ENCODE measurements around the gene ABCA8. TPM values are rescaled to one million over a fixed set of nuclear protein-coding genes. Genes with fewer than 3 reads are reported as not detected.

ABCA8 gene
- total and polyA plus RNA-seq, 7 donors, result 3.7 to 25.3 (median 10.8) TPM

DNA sequence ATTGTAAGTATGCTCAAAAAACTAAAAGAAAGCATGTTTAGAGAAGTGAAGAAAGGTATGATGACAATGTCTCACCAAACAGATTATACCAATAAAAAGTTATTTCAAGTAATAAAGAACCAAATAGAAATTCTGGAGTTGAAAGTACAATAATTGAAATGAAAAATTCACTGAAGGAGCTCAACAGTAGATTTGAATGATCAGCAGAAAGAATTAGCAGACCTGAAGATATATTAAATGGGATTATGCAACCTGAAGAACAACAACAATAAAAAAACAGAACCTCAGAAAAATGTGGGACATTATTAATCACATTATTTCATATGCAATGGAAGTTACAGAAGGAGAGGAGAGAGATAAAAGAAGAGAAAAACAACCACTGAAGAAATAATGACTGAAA, 57.6 kb downstream of the ABCA8 start:
- TF ChIP-seq, protein P1, sequence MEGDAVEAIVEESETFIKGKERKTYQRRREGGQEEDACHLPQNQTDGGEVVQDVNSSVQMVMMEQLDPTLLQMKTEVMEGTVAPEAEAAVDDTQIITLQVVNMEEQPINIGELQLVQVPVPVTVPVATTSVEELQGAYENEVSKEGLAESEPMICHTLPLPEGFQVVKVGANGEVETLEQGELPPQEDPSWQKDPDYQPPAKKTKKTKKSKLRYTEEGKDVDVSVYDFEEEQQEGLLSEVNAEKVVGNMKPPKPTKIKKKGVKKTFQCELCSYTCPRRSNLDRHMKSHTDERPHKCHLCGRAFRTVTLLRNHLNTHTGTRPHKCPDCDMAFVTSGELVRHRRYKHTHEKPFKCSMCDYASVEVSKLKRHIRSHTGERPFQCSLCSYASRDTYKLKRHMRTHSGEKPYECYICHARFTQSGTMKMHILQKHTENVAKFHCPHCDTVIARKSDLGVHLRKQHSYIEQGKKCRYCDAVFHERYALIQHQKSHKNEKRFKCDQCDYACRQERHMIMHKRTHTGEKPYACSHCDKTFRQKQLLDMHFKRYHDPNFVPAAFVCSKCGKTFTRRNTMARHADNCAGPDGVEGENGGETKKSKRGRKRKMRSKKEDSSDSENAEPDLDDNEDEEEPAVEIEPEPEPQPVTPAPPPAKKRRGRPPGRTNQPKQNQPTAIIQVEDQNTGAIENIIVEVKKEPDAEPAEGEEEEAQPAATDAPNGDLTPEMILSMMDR (IDR thresholded peaks at IDR 0.05), result no peak
- intact Hi-C loops (cut with DNase I), result no loop called here
- Histone ChIP-seq H3K36me3 (ENCODE audit: insufficient read depth in 1 of 2, low read depth in 1 of 2) (no peaks in the 10 kb centered on the region), H3K27ac (no peak overlapping the region), H3K27me3 (ENCODE audit: insufficient read depth in 3 of 3, low read length in 2 of 3) (no peaks in the 10 kb centered on the region), H3K4me1 (no peaks in the 10 kb centered on the region), H3K4me3 (no peak overlapping the region), H3K9me3 (no peaks in the 10 kb centered on the region)
- ATAC-seq (no peak), DNase-seq (no peak)

DNA sequence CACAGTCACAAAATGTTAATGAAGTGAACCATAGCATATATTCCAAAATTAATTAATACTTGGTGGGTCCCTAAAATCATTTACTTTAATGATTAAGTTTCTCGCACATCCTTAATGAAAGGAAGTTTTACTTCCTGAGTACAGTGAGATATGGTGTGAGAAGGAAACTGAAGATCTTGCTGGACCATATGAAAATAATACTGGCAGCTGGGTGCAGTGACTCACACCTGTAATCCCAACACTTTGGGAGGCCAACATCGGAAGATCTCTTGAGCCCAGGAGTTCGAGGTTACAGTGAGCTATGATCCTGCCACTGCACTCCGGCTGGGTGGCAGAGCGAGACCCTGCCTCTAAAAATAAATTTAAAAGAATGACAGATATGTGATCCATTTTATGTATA, 62.5 kb downstream of the ABCA8 start:
- no peak for DNase-seq
- no peaks in the 10 kb centered on the region for H3K27me3 ChIP-seq (ENCODE audit: insufficient read depth in 3 of 3, low read length in 2 of 3)
- TF ChIP-seq, protein P1 (IDR thresholded peaks at IDR 0.05), result no peak
- H3K9me3 ChIP-seq, result no peaks in the 10 kb centered on the region
- 61 to 65% (median 61%) methylated on average over 5 of the region's 5 CpGs for WGBS, 3 donors
- ATAC-seq, result no peak
- H3K4me1 ChIP-seq, result no peaks in the 10 kb centered on the region
- H3K27ac ChIP-seq, result no peak overlapping the region
- intact Hi-C loops (cut with DNase I), result no loop called here
- H3K36me3 ChIP-seq (ENCODE audit: insufficient read depth in 1 of 2, low read depth in 1 of 2), result peaks cover 0 to 5% of the 10 kb centered on the region in 2 donors
- H3K4me3 ChIP-seq, result no peak overlapping the region

DNA sequence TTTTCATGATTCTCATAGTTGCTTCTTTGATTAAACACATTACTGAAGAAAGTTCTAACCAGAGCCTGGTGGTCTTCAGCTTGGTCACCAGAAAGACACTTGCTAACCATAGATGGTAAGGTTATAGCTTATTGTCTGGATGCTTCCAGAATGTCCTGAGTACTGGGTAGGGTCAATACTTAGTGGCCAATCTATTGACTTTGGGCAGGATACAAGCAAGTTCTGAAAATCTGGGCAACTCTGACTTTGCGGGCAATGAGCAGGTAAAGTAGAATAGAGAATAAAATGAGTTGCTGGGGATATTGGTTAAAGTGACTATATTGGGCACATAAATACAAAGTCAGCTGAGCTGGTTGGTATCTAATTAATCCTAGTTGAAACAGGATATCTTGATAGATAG, 63.0 kb downstream of the ABCA8 start:
- WGBS, 3 donors, result 97 to 100% (median 100%) methylated on average over 1 of the region's 1 CpG
- TF ChIP-seq, protein P1 (IDR thresholded peaks at IDR 0.05), result no peak
- no peak for ATAC-seq
- intact Hi-C loops (cut with DNase I), result no loop called here
- H3K27me3 ChIP-seq (ENCODE audit: insufficient read depth in 3 of 3, low read length in 2 of 3), result no peaks in the 10 kb centered on the region
- H3K4me1 ChIP-seq, result no peaks in the 10 kb centered on the region
- no peak overlapping the region for H3K27ac ChIP-seq
- no peak overlapping the region for H3K4me3 ChIP-seq
- H3K9me3 ChIP-seq, result no peaks in the 10 kb centered on the region
- peaks cover 0 to 5% of the 10 kb centered on the region in 2 donors for H3K36me3 ChIP-seq (ENCODE audit: insufficient read depth in 1 of 2, low read depth in 1 of 2)
- no peak for DNase-seq

DNA sequence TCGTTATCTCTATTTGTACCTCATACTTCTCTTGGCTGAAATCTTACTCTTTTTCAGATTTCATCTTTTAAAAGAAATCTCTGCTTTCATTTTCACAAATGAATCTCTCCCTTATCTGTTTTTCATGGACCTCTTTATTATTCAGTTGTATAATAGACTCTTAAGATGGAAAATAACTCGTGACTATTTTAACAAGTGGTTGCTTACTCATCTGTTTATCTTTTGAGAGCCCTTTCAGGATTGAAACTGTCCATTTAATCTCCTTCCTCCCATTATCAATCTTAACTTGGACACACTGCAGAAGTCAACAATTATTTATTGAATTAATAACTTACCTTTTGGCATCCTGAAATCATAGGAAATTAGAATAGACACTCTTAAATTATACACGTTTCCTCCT, 68.8 kb downstream of the ABCA8 start:
- Histone ChIP-seq H3K4me1 (no peaks in the 10 kb centered on the region), H3K27me3 (ENCODE audit: insufficient read depth in 3 of 3, low read length in 2 of 3) (no peaks in the 10 kb centered on the region), H3K27ac (no peak overlapping the region), H3K9me3 (no peaks in the 10 kb centered on the region), H3K4me3 (no peak overlapping the region), H3K36me3 (ENCODE audit: insufficient read depth in 1 of 2, low read depth in 1 of 2) (peaks cover 6 to 12% of the 10 kb centered on the region in 2 donors)
- 86 to 95% (median 86%) methylated on average over 3 of the region's 3 CpGs for WGBS, 3 donors
- ATAC-seq, result no peak
- TF ChIP-seq, protein P1 (IDR thresholded peaks at IDR 0.05), result no peak
- DNase-seq, result no peak
- intact Hi-C loops (cut with DNase I), result no loop called here

DNA sequence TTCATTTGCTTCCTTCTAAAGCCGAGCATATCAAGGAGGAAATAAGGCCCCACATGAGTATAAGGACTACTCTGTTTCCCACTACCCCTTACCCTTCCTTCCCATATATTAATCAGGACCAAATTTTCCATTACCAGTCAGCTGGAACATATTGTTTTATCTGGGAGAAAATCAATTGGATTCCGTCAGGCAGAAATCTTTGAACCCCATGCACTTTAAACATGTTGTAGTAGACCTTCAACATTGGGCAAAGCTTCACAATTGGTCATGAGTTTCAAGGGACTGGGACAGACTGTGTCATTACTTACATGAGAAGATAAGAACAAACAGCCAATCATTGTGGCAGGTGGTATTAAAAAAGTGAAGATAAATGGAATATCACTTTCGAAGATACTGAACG, 70.3 kb downstream of the ABCA8 start:
- intact Hi-C loops (cut with DNase I), result no loop called here
- TF ChIP-seq, protein P1 (IDR thresholded peaks at IDR 0.05), result no peak
- Histone ChIP-seq H3K36me3 (ENCODE audit: insufficient read depth in 1 of 2, low read depth in 1 of 2) (peaks cover 11 to 20% of the 10 kb centered on the region in 2 donors), H3K9me3 (no peaks in the 10 kb centered on the region), H3K4me1 (no peaks in the 10 kb centered on the region), H3K27ac (no peak overlapping the region), H3K27me3 (ENCODE audit: insufficient read depth in 3 of 3, low read length in 2 of 3) (no peaks in the 10 kb centered on the region), H3K4me3 (no peak overlapping the region)
- ATAC-seq, result no peak
- DNase-seq, result no peak
- WGBS, 3 donors, result 91 to 94% (median 93%) methylated on average over 4 of the region's 4 CpGs

All from psoas muscle (tissue), 8 donors.